H1 (cell line): ENCODE measurements around the gene SHISAL1. TPM values are rescaled to one million over a fixed set of nuclear protein-coding genes. Genes with fewer than 3 reads are reported as not detected.

ENCODE experiments used
- KDM5A ChIP-seq: fragments of 200-600 bp; IDR thresholded peaks from 2 replicates; pipeline ENCODE4 v1.7.1; 2012; ENCODE audit warnings: mild to moderate bottlenecking, low read length, inconsistent platforms, mixed read lengths
- MAFK ChIP-seq: IDR thresholded peaks from 2 replicates; pipeline ENCODE4 v1.6.1; 2012; ENCODE audit warnings: low read depth, mild to moderate bottlenecking, improper control_type of control experiment, low read length
- SAP30 ChIP-seq: fragments of 300-600 bp; sonication (generic); IDR thresholded peaks from 2 replicates; pipeline ENCODE4 v1.7.1; 2012; ENCODE audit warnings: low read length, moderate library complexity, mild to moderate bottlenecking, inconsistent platforms; ENCODE audit not compliant: insufficient read depth, insufficient replicate concordance
- SP1 ChIP-seq: IDR thresholded peaks from 2 replicates; pipeline ENCODE4 v1.6.1; 2011; ENCODE audit warnings: low read depth, low read length
- polyA plus RNA-seq, 7 experiments: library from polyadenylated mRNA; depleted of rRNA in 3 of 7; stranded (reverse) in 5 of 7; unstranded in 2 of 7; fragments of >200 nt in 5 of 7; fragments of 200-250 nt in 2 of 7; gene quantifications; 1 replicate in 5 of 7; 2 replicates in 1 of 7; 4 replicates in 1 of 7; pipeline versions ENCODE4 v1.2.1 to v1.2.3, GENCODE V29; 2011 to 2013; ENCODE audit warnings: missing spikeins in 2 of 7, mixed read lengths in 2 of 7
- total RNA-seq: library from RNA; stranded (reverse); fragmentation: NEBNext Ultra II Directional; extraction: Animal tissue kit (Norgen Biotek cat#: 25700); gene quantifications from 2 replicates; pipeline ENCODE4 v1.2.1, GENCODE V29; 2021

The SHISAL1 gene
- total and polyA plus RNA-seq, 2 of the 8 experiments (the other 6 are each of a cell fraction or from before 2014, with no cell fraction given), result 3.7 to 5.8 TPM

DNA sequence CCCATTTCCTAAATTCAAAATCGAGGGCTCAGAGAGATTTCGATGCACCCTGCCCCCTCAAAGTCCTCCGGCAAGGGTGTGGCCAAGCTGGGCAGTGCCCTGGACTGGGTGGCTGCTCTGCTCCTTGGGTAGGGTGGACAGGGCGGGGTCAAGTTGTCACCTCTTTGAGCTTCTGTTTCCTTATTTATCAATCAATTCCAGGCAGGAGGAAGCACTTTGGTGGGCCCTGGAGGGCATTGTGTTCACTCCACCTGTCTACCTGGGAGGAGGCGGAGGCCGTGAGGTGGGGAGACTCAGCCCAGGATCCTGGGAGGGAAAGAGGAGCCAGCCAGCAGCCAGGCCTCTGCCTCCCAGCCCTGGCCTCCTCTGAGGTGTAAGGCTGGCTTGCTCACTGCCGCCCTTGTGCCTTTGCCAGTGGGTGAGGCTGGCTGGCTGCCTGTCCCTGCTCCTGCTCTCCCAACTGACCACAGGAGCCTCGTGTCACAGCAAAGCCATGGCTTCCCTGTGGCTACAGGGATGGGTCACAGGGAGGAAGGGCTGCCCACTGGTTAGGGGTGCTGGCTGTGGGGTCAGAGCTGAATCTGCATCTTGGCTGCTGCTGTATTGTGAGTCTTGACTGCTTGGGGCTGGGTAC is 25.5 kb upstream of the SHISAL1 start (continued):
- no peak for TF ChIP-seq SAP30
- no peak for TF ChIP-seq SP1
- no peak for TF ChIP-seq MAFK
- no peak for TF ChIP-seq KDM5A
